ENCODE data around the gene SV2C. TPM values are rescaled to one million over a fixed set of nuclear protein-coding genes. Genes with fewer than 3 reads are reported as not detected.

SV2C gene
- total and polyA plus RNA-seq, 4 donors: 0.01 to 0.40 (median 0.37) TPM; not detected in 1

GRCh38 chr5:76376148-76376865, 293.1 kb downstream of the SV2C start:
- Histone ChIP-seq H3K9me3 (ENCODE audit: control insufficient read depth in 4 of 4, insufficient read depth in 3 of 4, low read length in 3 of 4) (no peaks in the 10 kb centered on the region), H3K4me3 (no peak overlapping the region), H3K4me1 (ENCODE audit: control insufficient read depth in 5 of 5, insufficient read depth in 5 of 5, low read length in 5 of 5) (peaks cover 0 to 8% (median 2%) of the 10 kb centered on the region in 5 donors), H3K27ac (ENCODE audit: low read depth in 1 of 2, low read length in 1 of 2) (no peak overlapping the region), H3K9ac (ENCODE audit: insufficient read depth in 1 of 2, low read length in 2 of 2) (no peak overlapping the region), H3K27me3 (ENCODE audit: control insufficient read depth in 3 of 3, insufficient read depth in 3 of 3, low read length in 2 of 3) (no peaks in the 10 kb centered on the region), H3K36me3 (ENCODE audit: control insufficient read depth in 4 of 4, insufficient read depth in 4 of 4, low read length in 4 of 4) (no peaks in the 10 kb centered on the region)
- TF ChIP-seq CTCF (IDR thresholded peaks at IDR 0.05; ENCODE audit: control extremely low read depth, extremely low read depth): no peak
- 93% methylated on average over 3 of the region's 3 CpGs for WGBS, 2 donors
- no peak for DNase-seq
- ATAC-seq (ENCODE audit: insufficient read depth, low FRiP score): no peak

GRCh38 chr5:76376866-76377230, 293.7 kb downstream of the SV2C start:
- ATAC-seq (ENCODE audit: insufficient read depth, low FRiP score) (no peak), DNase-seq (no peak)
- Histone ChIP-seq H3K4me1 (ENCODE audit: control insufficient read depth in 5 of 5, insufficient read depth in 5 of 5, low read length in 5 of 5) (peaks cover 0 to 7% (median 2%) of the 10 kb centered on the region in 5 donors), H3K9me3 (ENCODE audit: control insufficient read depth in 4 of 4, insufficient read depth in 3 of 4, low read length in 3 of 4) (no peaks in the 10 kb centered on the region), H3K36me3 (ENCODE audit: control insufficient read depth in 4 of 4, insufficient read depth in 4 of 4, low read length in 4 of 4) (no peaks in the 10 kb centered on the region), H3K9ac (ENCODE audit: insufficient read depth in 1 of 2, low read length in 2 of 2) (no peak overlapping the region), H3K4me3 (no peak overlapping the region), H3K27me3 (ENCODE audit: control insufficient read depth in 3 of 3, insufficient read depth in 3 of 3, low read length in 2 of 3) (no peaks in the 10 kb centered on the region), H3K27ac (ENCODE audit: low read depth in 1 of 2, low read length in 1 of 2) (no peak overlapping the region)
- WGBS, 2 donors: 89 to 90% methylated on average over 3 of the region's 3 CpGs
- no peak for TF ChIP-seq CTCF (IDR thresholded peaks at IDR 0.05; ENCODE audit: control extremely low read depth, extremely low read depth)

GRCh38 chr5:76378355-76378754, 295.2 kb downstream of the SV2C start:
- Histone ChIP-seq H3K27ac (ENCODE audit: low read depth in 1 of 2, low read length in 1 of 2) (no peak overlapping the region), H3K9ac (ENCODE audit: insufficient read depth in 1 of 2, low read length in 2 of 2) (no peak overlapping the region), H3K27me3 (ENCODE audit: control insufficient read depth in 3 of 3, insufficient read depth in 3 of 3, low read length in 2 of 3) (no peaks in the 10 kb centered on the region), H3K9me3 (ENCODE audit: control insufficient read depth in 4 of 4, insufficient read depth in 3 of 4, low read length in 3 of 4) (no peaks in the 10 kb centered on the region), H3K36me3 (ENCODE audit: control insufficient read depth in 4 of 4, insufficient read depth in 4 of 4, low read length in 4 of 4) (no peaks in the 10 kb centered on the region), H3K4me1 (ENCODE audit: control insufficient read depth in 5 of 5, insufficient read depth in 5 of 5, low read length in 5 of 5) (no peaks in the 10 kb centered on the region), H3K4me3 (no peak overlapping the region)
- no peak for ATAC-seq (ENCODE audit: insufficient read depth, low FRiP score)
- no peak for TF ChIP-seq CTCF (IDR thresholded peaks at IDR 0.05; ENCODE audit: control extremely low read depth, extremely low read depth)
- no peak for DNase-seq
- WGBS, 2 donors: 96 to 97% methylated on average over 6 of the region's 6 CpGs

GRCh38 chr5:76379316-76379715, 296.1 kb downstream of the SV2C start:
- ATAC-seq (ENCODE audit: insufficient read depth, low FRiP score): no peak
- no peak overlapping the region for H3K4me3 ChIP-seq
- no peaks in the 10 kb centered on the region for H3K9me3 ChIP-seq (ENCODE audit: control insufficient read depth in 4 of 4, insufficient read depth in 3 of 4, low read length in 3 of 4)
- no peak overlapping the region for H3K9ac ChIP-seq (ENCODE audit: insufficient read depth in 1 of 2, low read length in 2 of 2)
- no peak for TF ChIP-seq CTCF (IDR thresholded peaks at IDR 0.05; ENCODE audit: control extremely low read depth, extremely low read depth)
- peaks cover 0 to 4% (median 0%) of the 10 kb centered on the region in 5 donors for H3K4me1 ChIP-seq (ENCODE audit: control insufficient read depth in 5 of 5, insufficient read depth in 5 of 5, low read length in 5 of 5)
- H3K27ac ChIP-seq (ENCODE audit: low read depth in 1 of 2, low read length in 1 of 2): no peak overlapping the region
- no peaks in the 10 kb centered on the region for H3K36me3 ChIP-seq (ENCODE audit: control insufficient read depth in 4 of 4, insufficient read depth in 4 of 4, low read length in 4 of 4)
- DNase-seq: no peak
- 40 to 51% methylated on average over 5 of the region's 5 CpGs for WGBS, 2 donors
- no peaks in the 10 kb centered on the region for H3K27me3 ChIP-seq (ENCODE audit: control insufficient read depth in 3 of 3, insufficient read depth in 3 of 3, low read length in 2 of 3)
